NCI-H69 (cell line): ENCODE measurements around the gene SELL.
A peak's percentile ranks its signal among the peaks of the same experiment; 100 is the strongest.
"Not testable (repeated sequence)": the region's sequence is repeated elsewhere in the genome, so short reads cannot be mapped to it uniquely, and the experiment has no call there.

Experiments used
- DNase-seq: peaks from one replicate; lab custom pipeline; 2025; lab: John Stamatoyannopoulos, UW

SELL gene

GRCh38 chr1:169704797-169705196 lies 6.6 kb downstream of the SELL start:
- no peak for DNase-seq

GRCh38 chr1:169701261-169702005 lies 10.0 kb downstream of the SELL start:
- no peak for DNase-seq

DNA sequence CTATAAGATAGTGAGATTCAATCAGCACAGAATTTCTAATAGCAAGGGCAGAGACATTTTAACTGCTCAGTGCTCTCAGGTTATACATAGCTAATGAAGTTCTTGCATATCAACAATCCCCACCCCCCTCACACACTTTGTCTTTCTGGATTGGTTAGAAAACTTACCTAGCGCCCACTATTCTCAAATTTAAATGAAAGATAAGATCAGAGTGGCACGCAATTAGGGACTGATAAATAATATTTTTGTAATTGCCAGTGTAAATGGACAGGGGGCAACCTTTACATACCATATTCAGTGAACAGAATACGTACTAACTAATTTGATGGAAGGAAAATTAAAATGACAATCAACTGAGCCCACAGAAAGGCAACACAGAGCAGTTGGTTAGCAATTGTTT lies 11.7 kb downstream of the SELL start:
- no peak for DNase-seq

DNA sequence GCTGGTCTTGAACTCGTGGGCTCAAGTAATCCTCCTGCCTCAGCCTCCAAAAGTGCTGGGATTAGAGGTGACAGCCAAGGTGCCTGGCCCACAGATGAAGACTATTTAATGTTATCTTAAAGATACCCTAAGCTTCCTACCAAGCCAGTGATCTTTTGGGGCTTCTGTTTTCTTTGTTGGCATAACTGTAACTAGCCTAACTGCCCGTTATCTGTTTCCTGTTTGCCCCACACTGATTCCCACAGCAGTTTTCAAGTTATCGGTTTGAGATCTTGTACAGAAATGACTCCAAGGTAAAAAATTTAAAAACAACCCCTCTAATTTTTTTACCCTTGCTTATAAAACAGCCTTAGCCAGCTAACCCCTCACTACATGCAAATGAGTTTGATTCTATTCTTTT lies 12.4 kb downstream of the SELL start:
- DNase-seq, result no peak

- DNase-seq, result no peak
These were observed 13.7 kb downstream of the SELL start for GRCh38 chr1:169697755-169698154.

DNA sequence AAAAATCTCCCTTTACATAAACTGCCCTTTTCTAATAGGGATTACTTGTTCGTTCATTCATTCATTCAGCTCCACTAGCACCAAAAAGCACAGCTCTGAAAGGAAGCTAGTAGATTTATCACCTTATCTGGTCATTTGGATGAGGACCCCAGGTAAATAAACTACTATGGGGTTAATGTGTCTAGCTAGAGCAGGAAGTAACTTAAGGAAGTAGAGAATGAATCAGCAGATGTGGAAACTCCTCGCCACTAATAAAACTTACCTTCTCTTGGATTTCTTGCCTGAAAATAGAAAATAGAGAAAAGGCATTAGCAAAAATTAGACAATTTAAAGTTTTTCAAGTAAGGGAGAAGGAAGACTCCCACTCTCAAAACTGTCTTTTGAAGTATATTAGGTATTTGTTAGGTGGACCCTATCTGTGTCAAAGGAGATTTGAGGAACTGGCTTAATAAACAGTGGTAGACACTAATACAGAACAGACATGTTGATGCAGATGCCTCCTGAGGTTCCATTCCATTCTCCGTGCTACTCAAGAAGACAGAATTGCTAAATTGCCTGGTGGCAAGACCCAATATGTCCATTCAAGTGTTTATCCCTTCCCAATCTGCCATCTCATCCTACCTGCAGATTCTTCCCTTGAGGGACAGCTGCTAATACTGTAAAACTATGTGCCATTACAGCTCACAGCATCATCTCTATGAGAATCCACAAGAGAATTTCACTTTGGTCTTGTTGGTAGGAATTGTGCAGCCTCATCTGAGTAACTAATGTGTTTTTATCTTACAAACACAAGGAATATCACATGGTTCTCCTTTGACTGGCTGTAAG lies 14.9 kb downstream of the SELL start:
- no peak for DNase-seq

DNA sequence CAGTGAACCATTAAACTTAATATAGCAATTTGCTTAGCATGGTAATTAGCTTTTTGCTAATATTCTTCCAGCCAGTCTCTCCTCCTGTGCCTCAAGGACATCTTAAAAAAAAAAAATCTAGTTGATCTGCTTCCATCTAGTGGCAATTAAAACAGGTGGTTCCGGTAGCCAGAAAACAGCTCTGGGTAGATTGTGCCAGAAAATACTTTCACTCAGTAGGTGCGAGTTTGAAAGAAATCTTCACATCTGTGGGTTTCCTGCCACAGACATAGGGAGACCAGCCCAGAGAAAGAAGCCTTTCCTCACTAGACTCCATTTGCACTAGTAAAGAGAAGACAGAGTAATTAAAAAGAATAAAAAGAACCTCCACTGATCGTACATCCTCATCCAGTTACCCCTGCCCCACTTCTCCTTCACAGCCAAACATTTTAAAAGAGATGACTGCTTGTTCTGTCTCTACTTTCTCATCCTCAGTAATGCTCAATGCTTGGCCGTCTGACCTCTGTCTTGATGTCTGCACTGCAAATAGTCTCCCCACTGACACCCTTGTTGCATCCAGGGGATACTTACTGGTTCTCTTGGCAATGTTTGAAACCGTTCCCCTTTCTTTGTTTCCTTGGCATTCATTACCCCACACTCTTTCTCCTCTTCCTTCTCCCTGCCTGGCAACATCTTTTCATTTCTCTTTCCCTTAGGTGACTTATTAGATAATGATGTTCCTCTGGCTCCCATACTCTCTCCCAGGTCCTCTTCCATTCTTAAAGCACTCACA lies 16.9 kb downstream of the SELL start:
- no peak for DNase-seq

GRCh38 chr1:169692756-169693460 lies 18.5 kb downstream of the SELL start:
- no peak for DNase-seq

DNA sequence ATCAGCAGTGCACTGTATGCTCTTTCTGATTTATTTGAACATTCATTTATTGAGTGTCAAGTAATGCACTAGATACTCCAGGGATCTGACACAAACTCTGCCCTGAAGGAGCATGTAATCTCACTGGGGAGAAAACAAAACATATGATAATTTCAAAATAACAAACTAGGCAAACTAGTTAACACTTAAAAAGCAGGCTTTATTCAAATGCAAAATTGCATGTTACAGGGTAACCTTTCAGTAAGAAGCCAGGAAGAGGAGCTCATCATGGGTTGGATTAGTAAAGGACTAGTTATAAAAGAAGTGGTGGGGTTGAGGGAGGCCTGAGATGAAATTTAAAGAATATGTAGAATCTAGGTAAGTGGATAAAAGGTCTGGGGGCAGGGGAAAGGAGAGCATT lies 20.9 kb downstream of the SELL start:
- no peak for DNase-seq

- no peak for DNase-seq
These were observed 22.0 kb downstream of the SELL start for GRCh38 chr1:169689395-169689794.

DNA sequence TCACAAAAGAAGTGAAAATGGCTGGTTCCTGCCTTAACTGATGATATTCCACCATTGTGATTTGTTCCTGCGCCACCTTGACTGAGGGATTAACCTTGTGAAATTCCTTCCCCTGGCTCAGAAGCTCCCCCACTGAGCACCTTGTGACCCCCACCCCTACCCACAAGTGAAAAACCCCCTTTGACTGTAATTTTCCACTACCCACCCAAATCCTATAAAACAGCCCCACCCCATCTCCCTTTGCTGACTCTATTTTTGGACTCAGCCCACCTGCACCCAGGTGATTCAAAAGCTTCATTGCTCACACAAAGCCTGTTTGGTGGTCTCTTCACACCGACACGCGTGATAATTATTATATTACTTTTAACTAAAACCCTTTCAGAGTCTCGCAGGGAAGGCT lies 23.0 kb downstream of the SELL start:
- not testable (repeated sequence) for DNase-seq

DNA sequence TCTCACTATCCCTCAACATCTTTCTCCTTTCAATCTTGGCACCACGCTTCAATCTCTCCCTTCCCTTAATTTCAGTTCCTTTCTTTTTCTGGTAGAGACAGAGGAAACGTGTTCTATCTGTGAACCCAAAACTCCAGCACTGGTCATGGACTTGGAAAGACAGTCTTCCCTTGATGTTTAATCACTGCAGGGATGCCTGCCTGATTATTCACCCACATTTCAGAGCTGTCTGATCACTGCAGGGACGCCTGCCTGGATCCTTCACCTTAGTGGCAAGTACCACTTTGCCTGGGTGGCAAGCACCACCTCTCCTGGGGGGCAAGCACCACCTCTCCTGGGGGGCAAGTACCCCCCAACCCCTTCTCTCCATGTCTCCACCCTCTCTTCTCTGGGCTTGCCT lies 27.8 kb downstream of the SELL start:
- DNase-seq, result no peak

GRCh38 chr1:169683168-169683567 lies 28.3 kb downstream of the SELL start:
- not testable (repeated sequence) for DNase-seq

DNA sequence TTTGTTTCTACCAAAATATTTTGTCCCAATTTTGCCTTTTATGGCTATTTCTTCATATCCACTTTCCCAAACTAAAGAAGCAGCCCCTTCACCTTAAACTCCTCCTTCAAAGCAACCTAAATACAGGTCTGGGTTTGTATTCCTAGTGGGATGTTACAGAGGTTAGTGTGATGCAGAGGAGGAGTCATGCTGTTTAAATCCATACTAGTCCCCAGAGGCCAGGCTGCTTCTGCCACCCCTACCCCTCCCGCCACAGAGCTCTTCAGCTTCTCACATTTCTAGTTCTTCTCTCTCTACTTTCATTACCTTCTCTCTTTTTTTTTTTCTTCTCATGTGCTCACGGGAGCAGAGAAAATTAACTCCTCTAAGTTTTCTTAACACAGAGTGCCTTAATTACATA lies 29.3 kb downstream of the SELL start:
- peak; percentile 45 for DNase-seq

DNA sequence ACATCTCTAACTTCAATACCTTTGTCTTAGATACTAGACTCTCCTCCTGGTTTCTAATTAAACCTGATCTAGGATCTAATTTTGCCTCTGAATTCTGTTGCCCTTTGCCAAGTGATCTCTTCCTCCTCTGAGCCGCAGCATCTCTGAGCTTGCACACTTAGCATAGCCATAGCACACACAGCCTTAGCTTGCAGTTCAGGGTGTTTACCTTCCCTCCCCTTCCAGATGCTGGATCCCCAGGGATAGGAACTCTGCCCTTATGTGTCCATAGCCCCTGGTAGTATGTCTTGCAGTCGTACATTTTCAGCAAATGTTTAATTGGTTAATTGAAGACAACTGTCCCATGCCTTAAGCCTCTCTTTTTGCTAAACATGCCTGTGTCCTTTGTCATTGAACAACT lies 30.3 kb downstream of the SELL start:
- peak; percentile 70 for DNase-seq

- DNase-seq, result peak; percentile 49
These were observed 30.9 kb downstream of the SELL start for GRCh38 chr1:169680377-169681019.

DNA sequence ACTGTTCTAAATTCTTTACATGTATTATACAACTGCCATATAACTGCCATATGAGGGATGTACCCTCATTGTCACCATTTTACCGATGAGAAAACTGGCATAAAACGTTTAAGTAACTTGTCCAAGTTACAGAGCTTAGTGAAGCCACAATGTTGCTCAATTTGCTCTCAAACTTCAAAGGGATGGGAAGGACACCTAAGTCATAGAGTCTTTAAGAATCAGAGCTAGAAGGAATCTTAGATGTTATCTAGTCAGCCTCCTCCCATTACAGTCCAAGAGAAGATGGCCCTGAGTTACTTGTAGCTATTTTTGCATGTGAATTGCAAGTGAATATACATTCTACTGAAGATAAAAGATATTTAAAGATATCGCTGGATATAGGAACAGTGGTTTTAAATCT lies 31.7 kb downstream of the SELL start:
- no peak for DNase-seq

- no peak for DNase-seq
These were observed 35.4 kb downstream of the SELL start for GRCh38 chr1:169676001-169676400.

- no peak for DNase-seq
These were observed 40.6 kb downstream of the SELL start for GRCh38 chr1:169670836-169671235.

- not testable (repeated sequence) for DNase-seq
These were observed 41.2 kb downstream of the SELL start for GRCh38 chr1:169670244-169670643.
